Breast epithelium (tissue), 3 donors: Measurements from ENCODE around the gene FBXW12.

ENCODE experiments used
- POLR2A ChIP-seq: fragments of 450-650 bp; IDR thresholded peaks from one replicate; pipeline ENCODE4 v1.6.1; 2016; ENCODE audit warnings: antibody characterized with exemption, mild to moderate bottlenecking, moderate library complexity
- POLR2AphosphoS5 ChIP-seq, 3 donors: sonication (generic); formaldehyde crosslinking; IDR thresholded peaks; one replicate each; pipeline ENCODE4 v1.6.1; 2017; ENCODE audit warnings: antibody characterized with exemption in 3 of 3
- TF ChIP-seq, protein P1 (sequence below), 3 donors: fragments of 450-650 bp; IDR thresholded peaks; one replicate each; pipeline ENCODE4 v1.5.1; 2016 to 2017; ENCODE audit warnings: antibody characterized with exemption in 3 of 3, mild to moderate bottlenecking in 3 of 3, moderate library complexity in 3 of 3

DNA sequence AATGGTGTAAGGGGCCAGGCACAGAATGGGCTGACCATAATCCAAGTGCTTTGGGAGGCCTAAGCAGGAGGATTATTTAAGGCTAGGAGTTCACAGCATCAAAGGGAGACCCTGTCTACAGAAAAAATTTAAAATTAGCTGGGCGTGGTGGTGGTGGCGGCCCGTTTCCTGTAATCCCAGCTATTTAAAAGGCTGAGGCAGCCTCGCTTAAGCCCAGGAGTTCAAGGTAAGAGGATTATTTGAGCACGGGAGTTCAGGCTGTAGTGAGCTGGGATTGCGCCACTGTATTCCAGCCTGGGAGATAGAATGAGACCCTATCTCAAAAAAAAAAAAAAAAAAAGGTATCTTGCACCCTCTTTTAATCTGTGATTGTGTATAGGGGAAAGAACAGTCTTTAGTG, 69.9 kb downstream of the FBXW12 start:
- TF ChIP-seq, protein P1, sequence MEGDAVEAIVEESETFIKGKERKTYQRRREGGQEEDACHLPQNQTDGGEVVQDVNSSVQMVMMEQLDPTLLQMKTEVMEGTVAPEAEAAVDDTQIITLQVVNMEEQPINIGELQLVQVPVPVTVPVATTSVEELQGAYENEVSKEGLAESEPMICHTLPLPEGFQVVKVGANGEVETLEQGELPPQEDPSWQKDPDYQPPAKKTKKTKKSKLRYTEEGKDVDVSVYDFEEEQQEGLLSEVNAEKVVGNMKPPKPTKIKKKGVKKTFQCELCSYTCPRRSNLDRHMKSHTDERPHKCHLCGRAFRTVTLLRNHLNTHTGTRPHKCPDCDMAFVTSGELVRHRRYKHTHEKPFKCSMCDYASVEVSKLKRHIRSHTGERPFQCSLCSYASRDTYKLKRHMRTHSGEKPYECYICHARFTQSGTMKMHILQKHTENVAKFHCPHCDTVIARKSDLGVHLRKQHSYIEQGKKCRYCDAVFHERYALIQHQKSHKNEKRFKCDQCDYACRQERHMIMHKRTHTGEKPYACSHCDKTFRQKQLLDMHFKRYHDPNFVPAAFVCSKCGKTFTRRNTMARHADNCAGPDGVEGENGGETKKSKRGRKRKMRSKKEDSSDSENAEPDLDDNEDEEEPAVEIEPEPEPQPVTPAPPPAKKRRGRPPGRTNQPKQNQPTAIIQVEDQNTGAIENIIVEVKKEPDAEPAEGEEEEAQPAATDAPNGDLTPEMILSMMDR (IDR thresholded peaks at IDR 0.05), result no peak
- TF ChIP-seq POLR2A (no peak), POLR2AphosphoS5 (IDR thresholded peaks at IDR 0.05) (no peak)
